HepG2 (cell line): ENCODE measurements around the gene ANKRD11. TPM values are rescaled to one million over a fixed set of nuclear protein-coding genes. Genes with fewer than 3 reads are reported as not detected.

Experiments used
- ATF7-NPFF ChIP-seq: sonication (generic); formaldehyde crosslinking; IDR thresholded peaks from 2 replicates; pipeline ENCODE4 v1.8.1; 2023; ENCODE audit warnings: mild to moderate bottlenecking, low read depth, missing genetic modification reagents, moderate library complexity
- E2F2 ChIP-seq: sonication (generic); formaldehyde crosslinking; IDR thresholded peaks from 2 replicates; pipeline ENCODE4 v1.4.0; 2020; ENCODE audit warnings: missing genetic modification reagents, borderline replicate concordance
- HOXD1 ChIP-seq: sonication (generic); formaldehyde crosslinking; IDR thresholded peaks from 2 replicates; pipeline ENCODE4 v1.5.0; 2020; ENCODE audit warnings: missing genetic modification reagents
- KIAA2018 ChIP-seq: sonication (generic); formaldehyde crosslinking; IDR thresholded peaks from 2 replicates; pipeline ENCODE4 v1.5.0; 2020; ENCODE audit warnings: mild to moderate bottlenecking, missing genetic modification reagents, borderline replicate concordance
- MBNL3 ChIP-seq: fragments of 250-450 bp; sonication (Bioruptor Pico); conservative IDR thresholded peaks from 2 replicates; pipeline ENCODE4 v1.8.0; 2022; ENCODE audit warnings: mild to moderate bottlenecking, inconsistent platforms
- MEIS2 ChIP-seq: sonication (generic); formaldehyde crosslinking; IDR thresholded peaks from 2 replicates; pipeline ENCODE4 v1.9.0; 2021; ENCODE audit warnings: mild to moderate bottlenecking, missing genetic modification reagents
- MXI1 ChIP-seq: IDR thresholded peaks from 3 replicates; pipeline ENCODE4 v1.6.1; 2012; ENCODE audit warnings: low read depth, low read length, inconsistent platforms, borderline replicate concordance
- NCOA5 ChIP-seq: sonication (generic); formaldehyde crosslinking; IDR thresholded peaks from 2 replicates; pipeline ENCODE4 v1.4.0; 2020; ENCODE audit warnings: missing genetic modification reagents
- NFIC ChIP-seq: IDR thresholded peaks from 2 replicates; pipeline ENCODE4 v1.6.1; 2012; ENCODE audit warnings: mild to moderate bottlenecking, low read length, inconsistent platforms
- SAFB2 ChIP-seq: sonication (generic); formaldehyde crosslinking; IDR thresholded peaks from 2 replicates; pipeline ENCODE4 v1.5.1; 2020; ENCODE audit warnings: missing genetic modification reagents, low read depth, mild to moderate bottlenecking, borderline replicate concordance
- TMF1 ChIP-seq: sonication (generic); formaldehyde crosslinking; IDR thresholded peaks from 2 replicates; pipeline ENCODE4 v1.8.1; 2022; ENCODE audit warnings: low read depth, missing genetic modification reagents
- ZFY ChIP-seq: sonication (generic); formaldehyde crosslinking; IDR thresholded peaks from 2 replicates; pipeline ENCODE4 v1.4.0; 2020; ENCODE audit warnings: missing genetic modification reagents
- polyA plus RNA-seq, 8 experiments: library from polyadenylated mRNA; depleted of rRNA in 3 of 8; stranded (reverse) in 7 of 8; unstranded in 1 of 8; fragments of >200 nt; fragmentation: Illumina TruSeq in 4 of 8; extraction: Trizol in 4 of 8; gene quantifications; 2 replicates each; pipeline versions ENCODE4 v1.2.1 to v1.2.3, GENCODE V29; 2011 to 2016; ENCODE audit warnings: low read depth in 4 of 8, missing spikeins in 1 of 8, mixed read lengths in 1 of 8; ENCODE audit not compliant: insufficient read depth in 1 of 8
- total RNA-seq, 5 experiments: library from RNA; depleted of rRNA; stranded (reverse); fragments of >200 nt; fragmentation: Illumina TruSeq; extraction: Trizol; gene quantifications; 2 replicates each; pipeline ENCODE4 v1.2.3, GENCODE V29; 2016; ENCODE audit warnings: low read depth in 1 of 5
- TF ChIP-seq, protein P1 (sequence below): sonication (generic); formaldehyde crosslinking; conservative IDR thresholded peaks from 2 replicates; pipeline ENCODE4 v1.4.0; 2020; ENCODE audit warnings: mild to moderate bottlenecking, missing genetic modification reagents, moderate library complexity
- TF ChIP-seq, protein P2 (sequence below): sonication (generic); formaldehyde crosslinking; IDR thresholded peaks from 2 replicates; pipeline ENCODE4 v1.5.0; 2020; ENCODE audit warnings: missing genetic modification reagents, mild to moderate bottlenecking, borderline replicate concordance

Gene ANKRD11
- total and polyA plus RNA-seq, 2 of the 13 experiments (the other 11 are each of a cell fraction or from before 2014, with no cell fraction given) = 21.4 to 38.4 TPM

- TF ChIP-seq KIAA2018 (CRISPR knock-in tag) (no peak), HOXD1 (CRISPR knock-in tag) (peak; percentile 87), MBNL3 (CRISPR knock-in tag) (no peak), MEIS2 (CRISPR knock-in tag) (peak; percentile 90), SAFB2 (CRISPR knock-in tag) (peak; percentile 95; the same call in 1 of the 2 replicates), MXI1 (peak; percentile 91; the same call in 2 of the 3 replicates), NCOA5 (CRISPR knock-in tag) (no peak), TMF1 (peak; percentile 80), ATF7-NPFF (CRISPR knock-in tag) (peak; percentile 61), E2F2 (CRISPR knock-in tag) (peak; percentile 93; the same call in 1 of the 2 replicates), NFIC (no peak), ZFY (CRISPR knock-in tag) (peak; percentile 60; the same call in 1 of the 2 replicates)
- TF ChIP-seq, protein P1, sequence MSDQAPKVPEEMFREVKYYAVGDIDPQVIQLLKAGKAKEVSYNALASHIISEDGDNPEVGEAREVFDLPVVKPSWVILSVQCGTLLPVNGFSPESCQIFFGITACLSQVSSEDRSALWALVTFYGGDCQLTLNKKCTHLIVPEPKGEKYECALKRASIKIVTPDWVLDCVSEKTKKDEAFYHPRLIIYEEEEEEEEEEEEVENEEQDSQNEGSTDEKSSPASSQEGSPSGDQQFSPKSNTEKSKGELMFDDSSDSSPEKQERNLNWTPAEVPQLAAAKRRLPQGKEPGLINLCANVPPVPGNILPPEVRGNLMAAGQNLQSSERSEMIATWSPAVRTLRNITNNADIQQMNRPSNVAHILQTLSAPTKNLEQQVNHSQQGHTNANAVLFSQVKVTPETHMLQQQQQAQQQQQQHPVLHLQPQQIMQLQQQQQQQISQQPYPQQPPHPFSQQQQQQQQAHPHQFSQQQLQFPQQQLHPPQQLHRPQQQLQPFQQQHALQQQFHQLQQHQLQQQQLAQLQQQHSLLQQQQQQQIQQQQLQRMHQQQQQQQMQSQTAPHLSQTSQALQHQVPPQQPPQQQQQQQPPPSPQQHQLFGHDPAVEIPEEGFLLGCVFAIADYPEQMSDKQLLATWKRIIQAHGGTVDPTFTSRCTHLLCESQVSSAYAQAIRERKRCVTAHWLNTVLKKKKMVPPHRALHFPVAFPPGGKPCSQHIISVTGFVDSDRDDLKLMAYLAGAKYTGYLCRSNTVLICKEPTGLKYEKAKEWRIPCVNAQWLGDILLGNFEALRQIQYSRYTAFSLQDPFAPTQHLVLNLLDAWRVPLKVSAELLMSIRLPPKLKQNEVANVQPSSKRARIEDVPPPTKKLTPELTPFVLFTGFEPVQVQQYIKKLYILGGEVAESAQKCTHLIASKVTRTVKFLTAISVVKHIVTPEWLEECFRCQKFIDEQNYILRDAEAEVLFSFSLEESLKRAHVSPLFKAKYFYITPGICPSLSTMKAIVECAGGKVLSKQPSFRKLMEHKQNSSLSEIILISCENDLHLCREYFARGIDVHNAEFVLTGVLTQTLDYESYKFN = peak; percentile 49; the same call in 1 of the 2 replicates
- TF ChIP-seq, protein P2, sequence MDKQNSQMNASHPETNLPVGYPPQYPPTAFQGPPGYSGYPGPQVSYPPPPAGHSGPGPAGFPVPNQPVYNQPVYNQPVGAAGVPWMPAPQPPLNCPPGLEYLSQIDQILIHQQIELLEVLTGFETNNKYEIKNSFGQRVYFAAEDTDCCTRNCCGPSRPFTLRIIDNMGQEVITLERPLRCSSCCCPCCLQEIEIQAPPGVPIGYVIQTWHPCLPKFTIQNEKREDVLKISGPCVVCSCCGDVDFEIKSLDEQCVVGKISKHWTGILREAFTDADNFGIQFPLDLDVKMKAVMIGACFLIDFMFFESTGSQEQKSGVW (CRISPR knock-in tag) = no peak
These were observed 249.0 kb downstream of the ANKRD11 start (continued) for GRCh38 chr16:89241187-89242007.
